Raji (cell line): ENCODE measurements around the gene S100Z.

Experiments
- POLR2A ChIP-seq: IDR thresholded peaks from 2 replicates; pipeline ENCODE4 v1.6.1; 2011; ENCODE audit warnings: low read depth, low read length, control low read depth; ENCODE audit not compliant: insufficient read depth

S100Z gene

DNA sequence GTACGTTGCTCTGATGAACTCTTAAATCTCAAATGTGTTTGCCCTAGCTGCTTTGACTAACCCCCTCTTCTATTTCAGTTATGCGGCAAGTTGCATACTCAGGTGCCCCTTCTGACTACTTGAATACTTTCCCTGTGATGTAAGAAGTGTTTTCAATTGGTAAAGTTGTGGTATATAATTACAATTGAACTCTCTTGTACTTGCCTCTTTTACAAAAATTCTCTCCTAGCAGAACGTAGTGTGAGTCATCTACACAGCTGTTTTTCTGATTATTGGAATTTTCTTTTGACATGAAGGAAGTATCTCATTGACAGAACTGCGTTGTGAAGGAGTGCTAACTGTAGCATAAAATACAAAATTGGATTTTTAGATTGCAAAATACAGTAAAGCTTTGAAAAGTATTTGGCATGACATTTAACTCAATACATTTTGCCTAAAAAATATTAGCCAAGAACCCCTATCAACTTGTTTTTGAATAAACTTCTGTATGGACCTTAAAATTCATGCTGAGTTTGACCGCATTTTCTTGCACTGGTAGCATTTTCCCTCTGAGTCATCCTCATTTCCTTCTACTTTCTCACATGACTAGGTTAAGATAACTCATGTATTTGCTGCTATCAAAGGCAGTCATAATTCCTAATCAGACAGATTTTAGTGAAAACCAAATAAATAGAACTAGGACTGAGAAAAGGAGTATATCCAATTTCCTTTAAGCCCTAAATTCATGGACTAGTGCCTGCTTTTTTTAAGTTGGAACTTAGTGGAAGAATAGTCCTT is 109.4 kb downstream of the S100Z start:
- TF ChIP-seq POLR2A, result no peak

DNA sequence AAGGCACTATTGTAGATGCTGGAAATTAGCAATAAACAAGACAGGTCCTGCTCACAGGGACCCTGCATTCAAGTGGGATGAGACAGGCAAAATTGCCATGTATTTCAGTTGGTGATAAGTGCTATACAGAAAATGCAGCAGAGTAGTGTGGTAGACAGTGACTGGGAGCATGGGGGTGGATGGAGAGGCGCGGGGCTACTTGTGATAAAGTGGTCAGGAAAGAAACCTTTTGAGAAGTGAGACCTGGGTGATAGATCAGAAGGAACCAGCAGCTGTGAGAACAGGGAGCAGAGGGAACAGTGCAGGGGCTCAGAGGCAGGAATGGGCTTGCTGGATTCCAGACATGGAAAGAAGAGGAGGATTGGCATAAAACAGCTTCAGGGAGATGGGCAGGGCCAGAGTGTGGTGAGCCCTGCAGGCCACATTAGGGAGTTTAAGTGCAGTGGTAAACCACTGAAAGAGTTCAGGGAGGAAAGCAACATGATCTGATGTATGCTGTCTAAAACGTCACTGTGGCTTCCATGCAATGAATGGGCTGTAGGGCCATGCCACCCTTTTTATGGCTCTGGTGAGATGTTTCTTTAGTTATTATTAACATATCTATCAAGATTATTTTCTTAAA is 110.3 kb downstream of the S100Z start:
- TF ChIP-seq POLR2A, result no peak

DNA sequence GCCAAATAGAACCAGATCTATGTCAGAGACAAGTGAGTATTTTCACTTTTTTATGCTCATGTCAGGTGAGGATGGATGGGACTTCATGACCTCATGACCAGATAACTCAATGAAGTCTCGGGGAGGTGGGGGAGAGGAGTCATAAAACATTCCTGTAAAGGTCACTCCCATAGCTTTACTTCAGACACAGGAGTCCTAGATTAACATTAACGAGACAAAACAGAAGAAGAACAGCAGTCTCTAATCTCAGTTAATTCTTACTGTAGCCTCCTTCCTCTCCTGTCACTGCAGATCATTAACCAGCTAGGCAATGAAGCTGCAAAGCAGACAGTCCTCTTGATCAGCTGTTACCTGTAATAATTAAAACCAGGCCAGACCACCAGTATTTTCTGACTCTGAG is 114.2 kb downstream of the S100Z start:
- no peak for TF ChIP-seq POLR2A
